BJ (cell line): Measurements from ENCODE around the gene PSMC1. TPM values are rescaled to one million over a fixed set of nuclear protein-coding genes. Genes with fewer than 3 reads are reported as not detected.

ENCODE experiments used
- CTCF ChIA-PET: fragments of 350-600 bp; formaldehyde crosslinking; extraction: SDS; loops from one replicate; lab custom pipeline; 2021; ENCODE audit warnings: antibody characterized with exemption, inconsistent platforms; lab: Yijun Ruan, JAX
- POLR2A ChIA-PET: fragments of 300-600 bp; sonication (Branson Sonifier 250); formaldehyde crosslinking; extraction: SDS; loops from one replicate; lab custom pipeline; 2021; ENCODE audit warnings: antibody characterized with exemption; lab: Charles Lee
- DNase-seq: peaks from one replicate; pipeline ENCODE4 v3.0.0-alpha.2; 2011; ENCODE audit warnings: low read depth
- H3K27me3 ChIP-seq: 2 replicates; pipeline ENCODE4 v1.6.0; 2011; ENCODE audit warnings: low read length; ENCODE audit not compliant: control insufficient read depth, insufficient read depth
- H3K36me3 ChIP-seq: 2 replicates; pipeline ENCODE4 v1.5.1; 2011; ENCODE audit warnings: low read length; ENCODE audit not compliant: control insufficient read depth, insufficient read depth
- H3K4me3 ChIP-seq: 2 replicates; pipeline ENCODE4 v1.5.1; 2011; ENCODE audit warnings: low read depth, mild to moderate bottlenecking, control low read depth, low read length
- polyA plus RNA-seq: library from polyadenylated mRNA; depleted of rRNA; stranded (reverse); fragments of >200 nt; gene quantifications from 2 replicates; pipeline ENCODE4 v1.2.3, GENCODE V29; 2011
- TF ChIP-seq, protein P1 (sequence below): IDR thresholded peaks from 2 replicates; pipeline ENCODE4 v1.5.1; 2011; ENCODE audit warnings: low read depth, mild to moderate bottlenecking, control low read depth, inconsistent platforms, low read length, moderate library complexity; ENCODE audit not compliant: insufficient read depth

PSMC1 gene
- polyA plus RNA-seq, 1 experiment: 102 TPM

DNA sequence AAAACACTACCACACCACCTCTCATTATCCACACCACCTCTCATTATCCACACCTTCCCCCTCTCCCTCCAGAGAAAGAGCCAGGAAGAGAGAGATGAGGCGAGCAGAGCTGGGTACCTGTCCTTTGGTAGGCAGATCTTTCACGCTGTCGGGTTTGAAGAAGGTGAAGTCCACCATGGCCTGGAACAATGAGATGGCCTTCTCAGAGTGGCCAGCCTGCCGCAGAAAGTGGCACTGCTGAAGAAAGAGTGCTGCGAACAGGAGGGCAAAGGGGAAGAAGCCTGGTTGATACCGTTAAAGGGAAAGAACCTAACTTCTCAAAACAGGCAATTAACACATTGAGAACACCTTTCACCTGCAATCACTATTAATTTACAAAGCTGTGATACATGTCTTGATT, 44.8 kb downstream of the PSMC1 start:
- ChIA-PET CTCF (interaction anchor here (0.6 to 4.1 kb wide), 14 partner anchors 10 to 602 kb away, joined by 3 to 33 read pairs (median 4); partner anchors contain the start of gene CALM1), POLR2A (no interaction called here)
- H3K4me3 ChIP-seq: no peak overlapping the region
- H3K27me3 ChIP-seq: no peaks in the 10 kb centered on the region
- no peak for DNase-seq
- H3K36me3 ChIP-seq: peaks cover 3% of the 10 kb centered on the region
- TF ChIP-seq, protein P1, sequence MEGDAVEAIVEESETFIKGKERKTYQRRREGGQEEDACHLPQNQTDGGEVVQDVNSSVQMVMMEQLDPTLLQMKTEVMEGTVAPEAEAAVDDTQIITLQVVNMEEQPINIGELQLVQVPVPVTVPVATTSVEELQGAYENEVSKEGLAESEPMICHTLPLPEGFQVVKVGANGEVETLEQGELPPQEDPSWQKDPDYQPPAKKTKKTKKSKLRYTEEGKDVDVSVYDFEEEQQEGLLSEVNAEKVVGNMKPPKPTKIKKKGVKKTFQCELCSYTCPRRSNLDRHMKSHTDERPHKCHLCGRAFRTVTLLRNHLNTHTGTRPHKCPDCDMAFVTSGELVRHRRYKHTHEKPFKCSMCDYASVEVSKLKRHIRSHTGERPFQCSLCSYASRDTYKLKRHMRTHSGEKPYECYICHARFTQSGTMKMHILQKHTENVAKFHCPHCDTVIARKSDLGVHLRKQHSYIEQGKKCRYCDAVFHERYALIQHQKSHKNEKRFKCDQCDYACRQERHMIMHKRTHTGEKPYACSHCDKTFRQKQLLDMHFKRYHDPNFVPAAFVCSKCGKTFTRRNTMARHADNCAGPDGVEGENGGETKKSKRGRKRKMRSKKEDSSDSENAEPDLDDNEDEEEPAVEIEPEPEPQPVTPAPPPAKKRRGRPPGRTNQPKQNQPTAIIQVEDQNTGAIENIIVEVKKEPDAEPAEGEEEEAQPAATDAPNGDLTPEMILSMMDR: no peak

DNA sequence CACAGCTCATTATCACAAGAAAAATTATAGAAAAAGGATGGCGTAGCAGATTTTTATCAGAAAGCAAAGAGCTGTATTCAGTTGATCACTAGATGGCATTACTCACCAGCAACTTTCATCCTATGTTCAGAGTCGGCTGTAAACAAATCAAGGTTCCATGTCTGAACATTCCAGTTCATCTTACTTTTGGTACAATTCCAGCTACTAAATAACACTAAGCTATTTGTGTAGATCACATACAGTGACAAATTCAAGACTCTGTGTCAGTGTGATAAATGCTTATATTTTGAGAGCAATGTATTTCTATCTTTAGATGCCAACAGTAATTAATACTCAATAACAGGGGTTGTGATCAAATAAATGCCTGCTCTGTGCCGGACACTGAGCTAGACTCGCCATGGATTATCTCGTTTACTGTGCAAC, 45.3 kb downstream of the PSMC1 start:
- POLR2A ChIA-PET: interaction anchor here (0.6 kb wide), 1 partner anchor 154 kb away, joined by 4 read pairs; no protein-coding TSS in a partner anchor
- Histone ChIP-seq H3K4me3 (no peak overlapping the region), H3K27me3 (no peaks in the 10 kb centered on the region), H3K36me3 (peaks cover 3% of the 10 kb centered on the region)
- CTCF ChIA-PET: interaction anchor here (0.7 to 4.1 kb wide), 17 partner anchors 10 to 602 kb away, joined by 3 to 33 read pairs (median 4); partner anchors contain the start of gene CALM1
- DNase-seq: no peak
- TF ChIP-seq, protein P1: peak; percentile 57

DNA sequence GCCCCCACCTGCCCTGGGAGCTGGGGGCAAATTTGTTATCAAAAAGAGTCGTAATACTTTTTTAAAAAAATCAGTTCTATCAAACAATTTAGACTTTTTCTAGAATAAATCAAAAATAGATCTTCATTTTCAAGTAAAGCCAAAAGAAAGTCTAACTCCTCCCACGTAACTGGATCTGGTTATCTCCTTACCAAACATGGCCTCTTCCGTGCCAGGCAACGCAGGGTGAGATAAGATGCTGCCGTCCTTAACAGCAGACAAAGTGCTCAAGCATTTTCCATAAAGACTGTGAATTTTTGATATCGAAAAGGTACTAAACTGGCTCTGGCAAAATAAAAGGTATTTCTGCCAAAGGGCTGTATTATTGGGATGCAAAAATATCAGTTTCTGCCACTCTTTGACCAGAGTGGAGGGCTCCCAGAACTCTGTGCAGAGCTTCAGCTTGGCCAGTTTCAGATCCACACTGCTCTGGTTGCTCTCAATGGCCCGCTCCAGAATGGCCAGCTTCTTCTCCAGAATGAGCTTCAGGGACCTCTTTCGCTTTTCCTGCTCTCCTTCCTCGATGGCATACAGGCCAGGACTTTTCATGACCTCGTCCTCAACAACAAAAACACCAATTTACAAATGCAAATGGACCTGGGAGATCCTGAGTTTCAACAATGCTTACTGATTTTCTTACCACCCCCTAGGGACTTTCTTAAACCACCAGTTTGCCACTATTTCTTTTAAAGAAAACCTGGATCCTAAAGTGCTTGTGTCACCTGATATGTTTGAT, 46.4 kb downstream of the PSMC1 start:
- CTCF ChIA-PET: interaction anchor here (0.8 to 4.1 kb wide), 8 partner anchors 14 to 600 kb away, joined by 3 to 33 read pairs (median 4); partner anchors contain the start of gene CALM1
- H3K36me3 ChIP-seq: peaks cover 5% of the 10 kb centered on the region
- TF ChIP-seq, protein P1: no peak

DNA sequence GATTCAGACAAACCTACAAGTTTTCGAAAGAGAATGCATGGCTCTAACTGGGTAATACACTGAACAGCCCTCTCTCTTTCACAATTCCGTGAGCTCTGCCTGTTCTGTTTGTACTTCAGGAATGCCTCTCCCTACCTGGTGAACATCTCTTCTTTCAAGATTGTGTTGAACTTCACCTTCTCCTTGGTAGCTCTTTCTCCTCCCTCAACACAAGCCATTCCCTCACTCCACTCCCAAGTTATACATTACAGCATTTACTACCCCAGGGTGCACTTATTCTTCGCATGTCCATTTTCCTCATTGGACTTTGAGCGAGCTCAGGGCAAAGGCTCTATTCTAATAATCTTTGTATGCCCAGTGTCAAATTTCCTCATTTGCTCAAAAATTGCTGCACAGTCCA, 47.1 kb downstream of the PSMC1 start:
- Histone ChIP-seq H3K27me3 (no peaks in the 10 kb centered on the region), H3K36me3 (peaks cover 6% of the 10 kb centered on the region), H3K4me3 (no peak overlapping the region)
- DNase-seq: no peak
- TF ChIP-seq, protein P1: no peak
- ChIA-PET CTCF (interaction anchor here (1.6 to 4.1 kb wide), 3 partner anchors 104 to 455 kb away, joined by 3 to 33 read pairs (median 24); no protein-coding TSS in a partner anchor), POLR2A (no interaction called here)

More for the DNA sequence above, 46.4 kb downstream of the PSMC1 start:
- no peak overlapping the region for H3K4me3 ChIP-seq
- no peak for DNase-seq
- no peaks in the 10 kb centered on the region for H3K27me3 ChIP-seq
- POLR2A ChIA-PET: no interaction called here

DNA sequence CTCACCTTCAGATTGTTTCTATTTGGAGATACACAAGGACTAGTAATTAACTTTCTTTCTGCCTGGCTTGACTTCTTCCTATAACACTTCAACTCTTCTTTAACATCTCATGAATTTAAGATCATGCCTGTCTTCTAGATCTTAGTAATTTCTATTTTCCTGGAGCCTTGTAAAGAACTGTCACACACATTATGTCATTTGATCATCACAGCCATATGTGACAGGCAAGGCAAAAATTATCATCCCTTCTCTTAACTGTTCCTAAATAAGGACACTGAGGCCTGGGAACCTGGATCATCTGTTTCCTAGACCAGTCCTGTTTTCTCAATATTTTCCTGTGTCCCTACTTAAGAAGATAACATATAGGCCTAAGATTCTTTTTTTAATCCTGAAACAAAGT, 48.1 kb downstream of the PSMC1 start:
- H3K27me3 ChIP-seq: no peaks in the 10 kb centered on the region
- no peak for DNase-seq
- POLR2A ChIA-PET: no interaction called here
- CTCF ChIA-PET: no interaction called here
- H3K36me3 ChIP-seq: peaks cover 6% of the 10 kb centered on the region
- TF ChIP-seq, protein P1: no peak
- H3K4me3 ChIP-seq: no peak overlapping the region
